WTC11 (cell line): ENCODE results near the gene DNAH11. TPM values are rescaled to one million over a fixed set of nuclear protein-coding genes. Genes with fewer than 3 reads are reported as not detected.

Source experiments
- ATAC-seq: fragments of 200-7000 bp; cut with Tn5 transposase; 2 replicates; pipeline ENCODE4 v1.10.0; 2021; ENCODE audit warnings: mild to moderate bottlenecking, moderate library complexity
- CTCF ChIA-PET: fragments of 300-600 bp; sonication (Branson Sonifier 250); formaldehyde crosslinking; loops from one replicate; lab custom pipeline; 2021; ENCODE audit warnings: antibody characterized with exemption; lab: Charles Lee
- POLR2A ChIA-PET: fragments of 350-600 bp; sonication (Branson Sonifier 250); formaldehyde crosslinking; loops from one replicate; lab custom pipeline; 2021; ENCODE audit warnings: antibody characterized with exemption; lab: Charles Lee
- DNase-seq: peaks from one replicate; pipeline ENCODE4 v3.0.0; 2021; ENCODE audit warnings: low spot score
- H3K27ac Mint-ChIP-seq: 2 replicates; pipeline ENCODE4 v1.8.0; 2021; ENCODE audit warnings: mixed read lengths
- H3K27me3 Mint-ChIP-seq: 2 replicates; pipeline ENCODE4 v1.8.0; 2021; ENCODE audit warnings: low read depth, mild to moderate bottlenecking, moderate library complexity, mixed read lengths
- H3K36me3 Mint-ChIP-seq: 2 replicates; pipeline ENCODE4 v1.8.0; 2021; ENCODE audit warnings: mixed read lengths
- H3K4me1 Mint-ChIP-seq: 2 replicates; pipeline ENCODE4 v1.8.0; 2022; ENCODE audit warnings: mixed read lengths
- H3K4me3 Mint-ChIP-seq: 2 replicates; pipeline ENCODE4 v1.8.0; 2021; ENCODE audit warnings: mild to moderate bottlenecking, moderate library complexity, mixed read lengths
- H3K9me3 Mint-ChIP-seq: 2 replicates; pipeline ENCODE4 v1.8.0; 2021; ENCODE audit warnings: mixed read lengths
- AR ChIP-seq: fragments of 250-450 bp; sonication (Bioruptor Pico); IDR thresholded peaks from 2 replicates; pipeline ENCODE4 v1.9.0; 2021; ENCODE audit warnings: mild to moderate bottlenecking
- CREB1 ChIP-seq: sonication (generic); formaldehyde crosslinking; IDR thresholded peaks from 2 replicates; pipeline ENCODE4 v1.8.0; 2023; ENCODE audit warnings: mild to moderate bottlenecking, missing genetic modification reagents
- CREM ChIP-seq: sonication (generic); formaldehyde crosslinking; IDR thresholded peaks from 2 replicates; pipeline ENCODE4 v1.8.1; 2022; ENCODE audit warnings: mild to moderate bottlenecking, missing genetic modification reagents, moderate library complexity
- CTCF ChIP-seq: fragments of 200-600 bp; IDR thresholded peaks from 2 replicates; pipeline ENCODE4 v1.8.0; 2022; ENCODE audit warnings: antibody characterized with exemption
- E2F5 ChIP-seq: sonication (generic); formaldehyde crosslinking; IDR thresholded peaks from 2 replicates; pipeline ENCODE4 v1.8.1; 2022; ENCODE audit warnings: mild to moderate bottlenecking, moderate library complexity, missing genetic modification reagents
- GABPB1 ChIP-seq: sonication (generic); formaldehyde crosslinking; IDR thresholded peaks from 2 replicates; pipeline ENCODE4 v1.8.1; 2023; ENCODE audit warnings: mild to moderate bottlenecking, missing genetic modification reagents
- JAZF1 ChIP-seq: fragments of 250-450 bp; sonication (Bioruptor Pico); IDR thresholded peaks from 2 replicates; pipeline ENCODE4 v1.9.0; 2021; ENCODE audit warnings: moderate library complexity, mild to moderate bottlenecking, inconsistent platforms
- KAT7 ChIP-seq: sonication (generic); formaldehyde crosslinking; IDR thresholded peaks from 2 replicates; pipeline ENCODE4 v1.8.1; 2023; ENCODE audit warnings: missing genetic modification reagents, mild to moderate bottlenecking, borderline replicate concordance
- MYBL2 ChIP-seq: sonication (generic); formaldehyde crosslinking; IDR thresholded peaks from 2 replicates; pipeline ENCODE4 v1.8.1; 2023; ENCODE audit warnings: mild to moderate bottlenecking, moderate library complexity, missing genetic modification reagents
- NFATC4 ChIP-seq: fragments of 250-450 bp; sonication (Bioruptor Pico); IDR thresholded peaks from 2 replicates; pipeline ENCODE4 v1.9.0; 2021; ENCODE audit warnings: mild to moderate bottlenecking
- NFYB ChIP-seq: sonication (generic); formaldehyde crosslinking; conservative IDR thresholded peaks from 2 replicates; pipeline ENCODE4 v1.8.0; 2022; ENCODE audit warnings: low read depth, missing genetic modification reagents
- NR2C2 ChIP-seq: sonication (generic); formaldehyde crosslinking; IDR thresholded peaks from 2 replicates; pipeline ENCODE4 v1.8.0; 2022; ENCODE audit warnings: mild to moderate bottlenecking, missing genetic modification reagents
- PRRX2 ChIP-seq: fragments of 250-450 bp; sonication (Bioruptor Pico); IDR thresholded peaks from 2 replicates; pipeline ENCODE4 v1.8.0; 2021; ENCODE audit warnings: mild to moderate bottlenecking
- RORB ChIP-seq: fragments of 250-450 bp; sonication (Bioruptor Pico); IDR thresholded peaks from 2 replicates; pipeline ENCODE4 v1.9.0; 2021; ENCODE audit warnings: mild to moderate bottlenecking
- SOX15 ChIP-seq: fragments of 250-450 bp; sonication (Bioruptor Pico); IDR thresholded peaks from 2 replicates; pipeline ENCODE4 v1.9.0; 2021; ENCODE audit warnings: mild to moderate bottlenecking
- SP1 ChIP-seq: sonication (generic); formaldehyde crosslinking; conservative IDR thresholded peaks from 2 replicates; pipeline ENCODE4 v1.8.1; 2022; ENCODE audit warnings: missing genetic modification reagents
- TCF7 ChIP-seq: sonication (generic); formaldehyde crosslinking; IDR thresholded peaks from 2 replicates; pipeline ENCODE4 v1.8.0; 2022; ENCODE audit warnings: mild to moderate bottlenecking, low read depth, missing genetic modification reagents, moderate library complexity
- TP53 ChIP-seq: sonication (generic); formaldehyde crosslinking; IDR thresholded peaks from 2 replicates; pipeline ENCODE4 v1.8.1; 2023; ENCODE audit warnings: mild to moderate bottlenecking, missing genetic modification reagents
- USF1 ChIP-seq: sonication (generic); formaldehyde crosslinking; IDR thresholded peaks from 2 replicates; pipeline ENCODE4 v1.8.0; 2022; ENCODE audit warnings: mild to moderate bottlenecking, missing genetic modification reagents
- USF2 ChIP-seq: sonication (generic); formaldehyde crosslinking; IDR thresholded peaks from 2 replicates; pipeline ENCODE4 v1.8.1; 2023; ENCODE audit warnings: mild to moderate bottlenecking, missing genetic modification reagents, moderate library complexity
- ZMAT4 ChIP-seq: fragments of 250-450 bp; sonication (Bioruptor Pico); IDR thresholded peaks from 2 replicates; pipeline ENCODE4 v1.9.0; 2021; ENCODE audit warnings: mild to moderate bottlenecking
- ZNF263 ChIP-seq: sonication (generic); formaldehyde crosslinking; IDR thresholded peaks from 2 replicates; pipeline ENCODE4 v1.8.1; 2022; ENCODE audit warnings: low read depth, mild to moderate bottlenecking, moderate library complexity, missing genetic modification reagents
- ZNF281 ChIP-seq: sonication (generic); formaldehyde crosslinking; IDR thresholded peaks from 2 replicates; pipeline ENCODE4 v1.8.0; 2023; ENCODE audit warnings: mild to moderate bottlenecking, missing genetic modification reagents
- ZNF396 ChIP-seq: fragments of 250-450 bp; sonication (Bioruptor Pico); IDR thresholded peaks from 2 replicates; pipeline ENCODE4 v1.8.0; 2021; ENCODE audit warnings: mild to moderate bottlenecking, moderate library complexity, borderline replicate concordance
- ZSCAN18 ChIP-seq: fragments of 250-450 bp; sonication (Bioruptor Pico); IDR thresholded peaks from 2 replicates; pipeline ENCODE4 v2.1.2; 2022; ENCODE audit warnings: mild to moderate bottlenecking, moderate library complexity
- total RNA-seq: library from RNA; stranded (reverse); gene quantifications from 3 replicates; pipeline ENCODE4 v1.2.3, GENCODE V29; 2021

Gene DNAH11
- total RNA-seq, 1 experiment from 2014 or later = 6.4 TPM

- Mint-ChIP-seq H3K4me1 (peaks cover 12% of the 10 kb centered on the region), H3K27ac (peak overlapping the region; percentile 65; the same call in 1 of the 2 replicates), H3K27me3 (no peaks in the 10 kb centered on the region), H3K36me3 (no peaks in the 10 kb centered on the region; the same call in 1 of the 2 replicates), H3K9me3 (no peaks in the 10 kb centered on the region), H3K4me3 (no peak overlapping the region)
- POLR2A ChIA-PET = no interaction called here
- ATAC-seq (peak; percentile 66), DNase-seq (no peak)
- TF ChIP-seq ZSCAN18 (CRISPR knock-in tag) (no peak), TP53 (CRISPR knock-in tag) (no peak), PRRX2 (CRISPR knock-in tag) (no peak), SOX15 (no peak), ZNF281 (CRISPR knock-in tag) (no peak), ZNF396 (no peak), KAT7 (CRISPR knock-in tag) (no peak), CREB1 (no peak), CTCF (no peak), MYBL2 (CRISPR knock-in tag) (no peak), NR2C2 (CRISPR knock-in tag) (no peak), GABPB1 (CRISPR knock-in tag) (no peak), ZNF263 (CRISPR knock-in tag) (no peak), ZMAT4 (CRISPR knock-in tag) (no peak), NFYB (no peak), USF1 (CRISPR knock-in tag) (no peak), TCF7 (CRISPR knock-in tag) (no peak), NFATC4 (CRISPR knock-in tag) (no peak), CREM (no peak)
- CTCF ChIA-PET = interaction anchor here (1.7 kb wide), 1 partner anchor 195 kb away, joined by 5 read pairs; no protein-coding TSS in a partner anchor
These were observed 344.9 kb downstream of the DNAH11 start for GRCh38 chr7:21887779-21888178.

GRCh38 chr7:21891291-21891690 is 348.5 kb downstream of the DNAH11 start:
- peaks cover 12% of the 10 kb centered on the region for H3K4me1 Mint-ChIP-seq
- H3K36me3 Mint-ChIP-seq = peaks cover 19% of the 10 kb centered on the region

More at GRCh38 chr7:21891291-21891690, 348.5 kb downstream of the DNAH11 start:
- Mint-ChIP-seq H3K27me3 (no peaks in the 10 kb centered on the region), H3K27ac (no peak overlapping the region), H3K9me3 (no peaks in the 10 kb centered on the region), H3K4me3 (no peak overlapping the region)
- ChIA-PET POLR2A (no interaction called here), CTCF (no interaction called here)
- ATAC-seq (no peak), DNase-seq (no peak)
- TF ChIP-seq SP1 (CRISPR knock-in tag) (no peak), USF2 (CRISPR knock-in tag) (no peak), SOX15 (no peak), AR (CRISPR knock-in tag) (no peak), E2F5 (CRISPR knock-in tag) (no peak), PRRX2 (CRISPR knock-in tag) (no peak), RORB (CRISPR knock-in tag) (no peak), JAZF1 (CRISPR knock-in tag) (no peak)
